ENCODE data around the gene EPHA5.
"Not testable (repeated sequence)": the region's sequence is repeated elsewhere in the genome, so short reads cannot be mapped to it uniquely, and the experiment has no call there.

The EPHA5 gene

DNA sequence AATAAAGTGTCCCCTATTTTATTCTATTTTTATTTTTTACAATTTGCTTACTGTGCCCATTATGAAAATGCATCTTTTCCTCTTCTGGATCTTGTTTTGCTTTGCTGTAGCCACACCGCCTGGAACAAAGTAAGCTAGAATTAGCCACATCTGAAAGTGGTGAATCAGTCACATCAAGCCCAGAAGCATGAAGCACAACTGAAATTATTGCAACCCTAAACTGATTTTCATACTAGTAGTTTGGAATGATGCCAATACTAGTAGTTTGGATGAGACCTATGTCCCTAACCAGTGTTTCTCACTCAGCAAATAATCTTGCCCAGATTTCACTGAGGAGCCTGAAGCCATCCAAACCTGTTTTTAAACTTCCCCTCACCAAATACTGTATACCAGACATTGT lies 303.0 kb downstream of the EPHA5 start:
- peak; percentile 13 for DNase-seq (ENCODE audit: low read depth)

GRCh38 chr4:65358914-65359313 lies 311.4 kb downstream of the EPHA5 start:
- no peak for DNase-seq (ENCODE audit: low read depth)

DNA sequence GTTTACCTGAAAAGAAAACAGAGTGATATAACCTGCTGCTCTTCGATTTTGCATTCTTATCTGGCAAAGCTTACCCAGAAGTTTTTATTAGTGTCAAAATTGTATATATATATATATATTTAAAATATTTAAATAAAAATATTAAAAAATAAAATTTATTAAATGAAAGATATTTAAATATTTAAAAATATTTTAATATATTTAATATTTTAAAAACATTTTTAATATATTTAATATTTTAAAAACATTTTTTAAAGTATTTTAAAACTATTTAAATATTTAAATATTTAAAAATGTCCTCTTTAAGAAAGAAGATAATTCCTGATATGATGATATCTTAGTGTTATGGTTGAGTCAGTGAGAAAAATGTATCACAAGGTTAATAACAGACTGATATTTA lies 317.2 kb downstream of the EPHA5 start:
- no peak for DNase-seq (ENCODE audit: low read depth)

DNA sequence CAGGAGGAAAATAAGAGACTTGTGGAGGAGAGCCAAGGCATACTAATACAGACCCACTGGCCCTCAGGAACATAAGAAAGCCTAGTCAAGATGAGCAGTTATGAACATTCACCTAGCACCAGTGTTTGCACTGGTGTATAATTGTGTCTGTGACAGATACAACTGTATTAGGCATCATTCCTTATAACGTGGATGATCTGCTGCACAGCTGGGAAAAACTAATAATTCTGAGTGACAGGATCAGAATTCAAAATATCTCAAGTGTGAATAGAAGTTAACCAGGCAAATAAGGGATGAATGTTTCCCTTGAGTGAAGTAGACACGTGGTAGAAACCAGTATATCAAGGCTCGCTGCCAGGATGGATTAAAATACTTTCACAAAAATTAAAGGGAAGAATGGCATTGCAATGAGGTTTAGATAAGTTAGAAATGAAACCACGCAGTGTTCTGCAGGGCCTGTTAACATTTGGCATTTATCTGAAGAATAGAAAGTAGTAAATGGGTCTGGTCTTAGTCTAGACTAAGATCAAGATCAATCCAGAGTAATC lies 325.9 kb downstream of the EPHA5 start:
- DNase-seq (ENCODE audit: low read depth) = no peak

- DNase-seq (ENCODE audit: low read depth) = no peak
These were observed 326.9 kb downstream of the EPHA5 start for GRCh38 chr4:65343342-65343741.

- DNase-seq (ENCODE audit: low read depth) = no peak
These were observed 328.7 kb downstream of the EPHA5 start for GRCh38 chr4:65341557-65341956.

GRCh38 chr4:65340382-65341109 lies 329.7 kb downstream of the EPHA5 start:
- DNase-seq (ENCODE audit: low read depth) = no peak

- no peak for DNase-seq (ENCODE audit: low read depth)
These were observed 332.9 kb downstream of the EPHA5 start for GRCh38 chr4:65337371-65337770.

- no peak for DNase-seq (ENCODE audit: low read depth)
These were observed 333.8 kb downstream of the EPHA5 start for GRCh38 chr4:65336465-65336864.

DNA sequence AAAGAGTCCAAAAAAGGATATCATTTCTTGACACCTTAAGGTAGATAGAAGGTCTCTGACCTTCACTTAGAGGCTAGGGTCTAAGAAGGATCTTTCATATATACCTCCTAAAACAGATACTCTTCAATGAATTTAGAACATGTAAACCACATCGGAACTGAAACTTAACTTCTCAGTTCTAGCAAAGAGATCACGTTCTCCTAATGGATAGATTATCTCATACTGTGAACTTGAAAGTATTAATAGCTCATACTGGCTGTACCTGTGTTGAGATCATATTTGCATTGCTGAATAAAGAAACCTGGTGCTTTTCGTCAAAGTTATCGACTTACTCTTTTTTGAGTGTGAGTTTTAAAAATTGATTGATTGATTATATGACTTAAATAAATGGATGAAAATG lies 353.8 kb downstream of the EPHA5 start:
- DNase-seq (ENCODE audit: low read depth) = no peak

DNA sequence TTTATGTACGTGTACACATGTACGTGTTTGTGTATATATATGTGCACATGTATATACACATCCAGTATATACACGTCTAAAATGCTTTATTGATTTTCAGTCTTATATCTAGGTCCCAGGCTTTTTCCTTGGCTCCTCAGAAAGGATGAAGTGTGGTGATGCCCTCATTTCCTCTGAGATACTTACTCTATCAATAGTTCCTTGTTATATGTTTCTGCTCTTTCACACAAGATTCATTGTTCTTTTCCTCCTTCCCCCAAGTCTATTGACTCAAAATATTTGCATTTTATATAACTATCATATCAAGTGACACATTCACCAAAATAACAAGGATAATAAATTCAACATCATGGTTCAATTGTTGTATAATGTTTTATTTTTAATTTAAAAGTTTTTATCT lies 359.2 kb downstream of the EPHA5 start:
- DNase-seq (ENCODE audit: low read depth) = no peak

- DNase-seq (ENCODE audit: low read depth) = no peak
These were observed 359.7 kb downstream of the EPHA5 start for GRCh38 chr4:65310586-65310985.

DNA sequence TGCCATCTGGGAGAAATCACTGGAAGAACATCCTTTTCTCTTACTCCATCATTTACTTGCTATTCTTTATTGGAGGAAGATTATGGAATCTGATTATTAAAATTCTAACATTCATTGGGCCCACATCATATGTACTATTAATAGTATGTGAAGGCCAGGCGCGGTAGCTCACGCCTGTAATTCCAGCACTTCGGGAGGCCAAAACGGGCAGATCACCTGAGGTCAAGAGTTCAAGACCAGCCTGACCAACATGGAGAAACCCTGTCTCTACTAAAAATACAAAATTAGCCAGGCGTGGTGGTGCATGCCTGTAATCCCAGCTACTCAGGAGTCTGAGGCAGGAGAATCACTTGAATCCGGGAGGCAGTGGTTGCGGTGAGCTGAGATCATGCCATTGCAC lies 361.7 kb downstream of the EPHA5 start:
- DNase-seq (ENCODE audit: low read depth) = not testable (repeated sequence)

- DNase-seq (ENCODE audit: low read depth) = no peak
These were observed 368.1 kb downstream of the EPHA5 start for GRCh38 chr4:65302145-65302544.

GRCh38 chr4:65296246-65296645 lies 374.0 kb downstream of the EPHA5 start:
- DNase-seq (ENCODE audit: low read depth) = no peak

- DNase-seq (ENCODE audit: low read depth) = no peak
These were observed 383.2 kb downstream of the EPHA5 start for GRCh38 chr4:65287071-65287470.
